HG03280 (cell line): Measurements from ENCODE around the gene CABLES2.

Source experiments
- ATAC-seq: cut with Tn5 transposase; IDR thresholded peaks from one replicate; pipeline ENCODE4 v1.9.1; 2021; ENCODE audit warnings: mild to moderate bottlenecking, moderate library complexity; ENCODE audit not compliant: unreplicated experiment

The CABLES2 gene

DNA sequence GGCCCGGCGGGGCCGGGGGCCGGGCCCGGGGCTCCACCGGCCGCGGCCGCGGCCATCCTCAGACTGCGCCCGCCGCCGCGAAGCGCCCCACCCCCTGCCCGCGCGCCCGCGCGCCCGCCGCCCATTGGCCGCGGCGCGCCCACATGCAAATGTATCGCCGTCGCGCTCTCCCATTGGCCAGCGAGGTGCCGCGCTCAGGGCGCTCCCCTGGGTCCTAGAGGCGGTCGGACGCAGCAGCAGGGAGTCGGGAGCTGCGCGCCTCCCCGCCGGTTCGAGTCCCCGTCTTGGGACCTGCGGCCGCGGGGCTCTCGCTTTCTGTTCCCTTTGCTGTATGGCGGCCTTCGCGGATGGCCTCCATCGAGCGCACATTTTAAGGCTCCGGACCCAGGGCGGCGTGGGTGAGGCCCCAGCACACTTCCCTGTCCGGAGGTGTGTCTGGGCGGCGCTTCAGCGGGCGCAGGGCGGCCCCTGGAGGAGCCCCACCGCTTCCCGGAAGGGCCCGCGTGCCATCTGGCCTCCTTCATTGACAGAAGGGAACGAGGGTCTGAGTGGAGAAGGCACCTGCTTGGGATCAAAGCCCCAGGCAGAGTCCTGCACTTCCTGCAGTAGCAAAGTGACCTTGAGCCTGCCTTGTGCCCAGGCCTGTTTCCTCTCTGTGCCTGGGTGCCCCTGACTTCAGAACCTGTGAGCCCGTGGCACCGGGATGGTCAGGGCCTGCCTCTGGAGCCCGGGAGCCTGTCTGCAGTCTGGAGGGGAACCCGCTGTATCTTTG, at the start of gene CABLES2:
Gene CABLES2 (minus strand): TSS at position 65 of the 772 bp plus-strand sequence. CDS start 9 bp downstream, at position 56.
- peak; percentile 88 for ATAC-seq

DNA sequence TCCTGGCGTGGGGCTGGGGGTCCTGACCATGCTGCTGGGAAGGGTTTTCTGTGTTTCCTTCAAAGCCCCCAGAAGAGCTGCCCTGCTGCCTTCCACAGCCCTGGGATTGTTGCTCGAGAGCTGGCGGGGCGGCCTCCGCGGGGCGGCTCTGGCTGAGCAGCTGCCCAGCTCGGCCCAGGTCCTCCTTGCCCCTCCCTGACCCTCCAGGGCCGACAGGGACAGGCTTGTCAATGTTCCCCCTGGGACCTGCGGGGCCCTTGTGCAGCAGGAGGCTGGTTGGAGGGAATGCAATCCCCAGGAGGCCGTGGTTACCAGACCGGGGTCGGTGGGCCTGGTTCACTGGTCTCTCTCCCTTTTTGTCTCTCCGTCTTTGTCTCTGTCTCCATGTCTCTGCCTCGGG, 48.8 kb upstream of the CABLES2 start:
- no peak for ATAC-seq

DNA sequence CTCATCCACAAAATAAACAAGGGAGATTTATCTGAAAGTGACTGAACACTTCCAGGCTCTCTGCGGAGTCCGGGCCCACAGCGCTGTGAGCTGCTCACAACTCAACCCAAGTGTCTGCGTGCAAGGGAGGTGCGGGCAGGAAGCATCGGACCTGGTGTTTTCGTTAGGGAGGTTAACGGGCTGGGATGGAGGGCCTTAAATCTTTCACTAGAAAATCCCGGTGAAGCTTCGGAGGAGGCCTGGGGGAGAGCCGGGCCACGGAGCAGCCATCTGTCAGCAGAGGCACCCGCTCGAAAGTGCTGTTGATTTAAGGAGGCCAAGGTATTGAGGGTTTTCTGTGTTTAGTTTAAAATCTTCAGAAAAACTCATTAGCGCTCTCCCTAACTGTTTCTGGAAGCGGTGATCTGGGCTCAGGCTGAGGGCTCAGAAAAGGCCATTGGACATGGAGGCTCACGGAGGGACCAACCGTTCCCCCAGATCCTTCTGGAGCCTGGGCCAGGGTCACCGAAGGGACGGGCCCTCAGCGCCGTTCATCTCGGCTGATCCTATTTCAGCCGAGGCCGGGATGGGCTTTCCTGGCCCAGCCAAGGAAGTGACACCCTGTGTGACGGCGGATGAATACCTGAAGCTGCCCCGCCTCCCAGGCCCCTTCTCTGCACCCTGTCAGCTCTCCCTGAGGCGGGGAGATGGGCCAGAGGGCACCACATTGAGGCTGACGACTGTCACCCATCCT, 48.0 kb upstream of the CABLES2 start:
- no peak for ATAC-seq

- no peak for ATAC-seq
Observed at GRCh38 chr20:62453186-62453808, 46.2 kb upstream of the CABLES2 start.

GRCh38 chr20:62452475-62453095, 45.5 kb upstream of the CABLES2 start:
- no peak for ATAC-seq

DNA sequence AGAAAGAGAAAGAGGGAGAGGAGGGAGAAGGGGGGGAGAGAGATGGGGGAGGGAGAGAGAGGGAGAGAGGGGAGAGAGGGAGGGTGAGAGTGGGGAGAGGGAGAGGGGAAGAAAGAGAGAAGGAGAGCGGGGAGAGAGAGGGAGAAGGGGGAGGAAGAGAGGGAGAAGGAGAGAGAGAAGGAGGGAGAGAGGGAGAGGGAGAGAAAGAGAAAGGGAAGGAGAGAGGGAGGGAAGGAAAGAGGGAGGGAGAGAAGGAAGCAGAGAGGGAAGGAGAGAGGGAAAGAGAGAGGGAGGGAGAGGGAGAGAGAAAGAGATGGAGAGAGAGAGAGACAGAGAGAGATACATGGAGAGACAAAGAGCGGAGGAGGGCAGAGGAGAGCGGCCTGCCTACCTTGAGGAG, 44.9 kb upstream of the CABLES2 start:
- no peak for ATAC-seq

DNA sequence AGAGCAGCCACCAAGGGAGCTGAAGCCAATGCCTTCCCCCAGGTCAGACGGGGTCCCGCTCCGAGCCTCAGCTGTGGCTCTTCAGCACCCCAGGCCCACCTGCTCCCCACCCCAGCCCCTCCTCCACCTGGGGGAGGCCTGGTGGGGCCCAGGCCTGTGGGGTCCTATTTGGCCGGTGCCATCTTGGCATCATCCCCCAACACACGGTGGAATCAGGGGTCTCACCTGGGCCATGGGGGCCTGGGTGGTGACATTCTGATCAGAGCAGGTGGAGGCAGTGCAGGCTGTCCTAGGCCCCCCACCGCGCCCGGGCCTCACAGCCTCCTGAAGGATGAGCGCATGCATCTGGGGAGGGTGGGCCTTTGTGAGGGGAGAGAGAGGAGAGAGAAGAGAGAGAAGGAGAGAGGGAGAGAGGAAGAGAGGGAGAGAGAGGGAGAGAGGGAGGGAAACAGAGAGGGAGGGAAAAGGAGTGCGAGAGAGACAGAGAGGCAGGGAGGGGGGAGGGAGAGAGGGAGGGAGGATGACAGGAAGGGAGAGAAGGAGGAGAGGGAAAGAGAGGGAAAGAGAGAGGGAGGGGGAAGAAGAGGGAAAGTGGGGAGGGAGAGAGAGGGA, 44.2 kb upstream of the CABLES2 start:
- no peak for ATAC-seq

- no peak for ATAC-seq
Observed at GRCh38 chr20:62449951-62450691, 43.0 kb upstream of the CABLES2 start.

GRCh38 chr20:62448788-62449187, 41.7 kb upstream of the CABLES2 start:
- ATAC-seq, result no peak

GRCh38 chr20:62448038-62448437, 41.0 kb upstream of the CABLES2 start:
- ATAC-seq, result no peak

DNA sequence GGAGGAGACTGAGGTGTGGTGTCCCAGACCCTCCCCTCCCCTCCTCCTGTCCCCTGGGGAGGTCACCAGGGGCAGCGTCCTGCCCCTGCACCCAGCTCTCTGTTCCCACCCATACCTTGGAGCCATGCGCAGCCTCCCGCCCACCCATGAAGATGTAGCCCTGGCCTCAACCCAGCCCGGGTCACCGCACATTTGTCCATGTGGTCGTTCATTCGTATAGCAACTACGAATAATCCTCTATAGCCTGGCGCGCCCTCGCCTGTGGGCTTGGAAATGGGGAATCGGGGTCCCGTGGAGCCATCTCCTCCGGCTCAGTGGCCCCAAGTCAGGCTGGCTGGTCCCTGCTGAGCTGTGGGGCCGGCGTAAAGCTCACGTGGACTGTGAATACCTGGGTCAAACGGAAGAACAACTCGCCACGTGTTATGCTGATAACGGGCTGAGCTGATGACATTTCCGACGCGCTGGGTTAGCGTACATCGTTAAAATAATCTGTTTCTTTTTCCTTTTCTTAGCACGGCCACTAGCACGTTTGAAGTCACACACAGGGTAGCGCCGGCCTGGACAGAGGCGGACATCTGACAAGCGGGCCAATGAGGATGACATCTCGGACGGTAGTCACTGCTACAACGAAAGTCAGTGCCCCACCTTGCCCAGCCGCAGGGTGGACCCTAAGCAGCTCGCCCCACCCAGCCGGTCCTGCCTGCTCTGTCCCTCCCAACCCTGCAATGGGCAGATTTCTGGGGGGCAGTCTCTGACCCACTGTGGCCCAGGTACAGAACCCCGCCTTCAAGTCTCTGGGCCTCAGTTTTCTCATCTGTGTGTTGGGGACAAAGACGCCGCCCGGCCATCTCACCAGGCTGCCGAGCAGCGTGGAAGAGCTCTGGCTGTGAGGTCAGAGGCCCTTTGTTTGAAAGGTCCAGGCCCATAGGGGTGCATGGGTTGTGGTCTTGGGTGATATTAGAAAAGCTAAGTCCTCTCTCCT, 40.1 kb upstream of the CABLES2 start:
- ATAC-seq, result no peak

DNA sequence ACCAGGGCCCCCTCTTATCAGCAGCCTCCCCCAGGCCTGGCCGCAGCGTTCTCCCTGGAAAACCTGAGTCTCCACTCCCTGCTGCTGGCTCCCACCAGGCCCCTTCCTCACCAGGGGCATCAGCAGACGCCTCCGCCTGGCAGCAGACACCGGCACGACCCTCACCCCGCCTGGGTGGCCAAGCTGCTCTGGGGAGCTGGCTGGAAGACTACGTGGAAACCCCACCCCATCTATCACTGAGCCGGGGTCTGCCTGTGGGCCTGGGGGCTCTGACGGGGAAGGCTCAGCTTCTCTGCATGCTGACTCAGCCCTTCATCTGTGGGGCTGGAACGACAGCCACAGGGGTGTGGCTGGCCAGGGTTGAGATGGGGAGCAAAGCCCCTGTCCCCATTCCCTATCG, 39.4 kb upstream of the CABLES2 start:
- ATAC-seq, result no peak

- ATAC-seq, result no peak
Observed at GRCh38 chr20:62445553-62446340, 38.7 kb upstream of the CABLES2 start.

- ATAC-seq, result no peak
Observed at GRCh38 chr20:62444286-62444685, 37.2 kb upstream of the CABLES2 start.

- ATAC-seq, result no peak
Observed at GRCh38 chr20:62441987-62442539, 35.0 kb upstream of the CABLES2 start.

DNA sequence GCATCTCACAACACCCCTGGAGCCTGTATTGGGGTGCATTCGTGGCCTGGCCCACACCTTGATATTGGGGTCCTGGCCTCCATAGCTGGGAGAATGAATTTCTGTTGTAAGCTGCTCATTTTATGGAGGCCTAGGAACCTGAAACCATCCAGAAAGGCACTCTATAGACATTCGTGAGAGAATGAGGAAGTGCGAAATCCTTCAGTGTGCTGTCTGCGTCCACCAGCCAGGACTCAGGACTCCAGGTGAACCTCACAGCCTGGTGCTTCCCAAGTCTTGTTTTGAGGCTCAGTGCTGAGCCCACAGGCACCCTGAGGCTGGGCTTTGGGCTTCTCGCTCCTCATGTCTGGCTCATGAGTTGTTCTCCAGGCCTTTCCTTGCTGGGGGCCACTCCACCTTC, 32.1 kb upstream of the CABLES2 start:
- ATAC-seq, result no peak

DNA sequence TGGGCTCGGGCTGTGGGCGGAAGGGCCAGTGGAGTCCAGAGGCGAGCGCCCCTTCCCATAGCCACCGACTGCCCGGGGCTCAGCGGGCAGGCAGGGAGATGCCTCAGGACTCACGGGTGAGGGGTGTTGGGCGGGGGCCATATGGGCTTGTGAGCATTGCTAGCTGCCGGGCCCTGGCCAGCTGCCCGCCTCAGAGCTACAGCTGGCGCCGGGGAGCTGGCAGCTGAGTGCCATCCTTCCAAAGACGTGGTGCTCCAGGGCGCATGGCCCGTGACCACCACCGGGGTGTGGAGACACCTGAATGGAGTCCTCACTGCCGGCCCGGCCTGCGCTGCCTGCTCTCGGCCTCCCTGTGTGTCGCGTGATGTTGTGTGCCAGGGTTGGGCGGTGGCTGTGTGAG, 30.8 kb upstream of the CABLES2 start:
- no peak for ATAC-seq

- no peak for ATAC-seq
Observed at GRCh38 chr20:62437496-62437895, 30.4 kb upstream of the CABLES2 start.
